HG03103 (cell line): ENCODE measurements around the gene UCHL5.
A peak's percentile ranks its signal among the peaks of the same experiment; 100 is the strongest.
"Not testable (repeated sequence)": the region's sequence is repeated elsewhere in the genome, so short reads cannot be mapped to it uniquely, and the experiment has no call there.

Experiments used
- ATAC-seq: cut with Tn5 transposase; IDR thresholded peaks from one replicate; pipeline ENCODE4 v1.9.1; 2021; ENCODE audit warnings: low read depth; ENCODE audit not compliant: unreplicated experiment

The UCHL5 gene

GRCh38 chr1:193014400-193014799 is 44.8 kb downstream of the UCHL5 start:
- ATAC-seq = no peak

GRCh38 chr1:193013707-193014106 is 45.5 kb downstream of the UCHL5 start:
- no peak for ATAC-seq

GRCh38 chr1:193013005-193013404 is 46.2 kb downstream of the UCHL5 start:
- ATAC-seq = no peak

- no peak for ATAC-seq
These were observed 47.8 kb downstream of the UCHL5 start for GRCh38 chr1:193011406-193011805.

- ATAC-seq = no peak
These were observed 49.7 kb downstream of the UCHL5 start for GRCh38 chr1:193009501-193009900.

GRCh38 chr1:193005785-193006184 is 53.4 kb downstream of the UCHL5 start:
- ATAC-seq = no peak

GRCh38 chr1:192998536-192998935 is 60.6 kb downstream of the UCHL5 start:
- no peak for ATAC-seq

- ATAC-seq = no peak
These were observed 65.0 kb downstream of the UCHL5 start for GRCh38 chr1:192994141-192994540.

- no peak for ATAC-seq
These were observed 65.6 kb downstream of the UCHL5 start for GRCh38 chr1:192993426-192994085.

- ATAC-seq = not testable (repeated sequence)
These were observed 72.3 kb downstream of the UCHL5 start for GRCh38 chr1:192986748-192987334.

- ATAC-seq = no peak
These were observed 72.9 kb downstream of the UCHL5 start for GRCh38 chr1:192986110-192986747.

GRCh38 chr1:192984080-192984479 is 75.1 kb downstream of the UCHL5 start:
- ATAC-seq = no peak

GRCh38 chr1:192983349-192983980 is 75.7 kb downstream of the UCHL5 start:
- ATAC-seq = peak; percentile 88

- ATAC-seq = no peak
These were observed 78.3 kb downstream of the UCHL5 start for GRCh38 chr1:192980856-192981255.

GRCh38 chr1:192980334-192980733 is 78.8 kb downstream of the UCHL5 start:
- not testable (repeated sequence) for ATAC-seq

GRCh38 chr1:192979542-192979941 is 79.6 kb downstream of the UCHL5 start:
- ATAC-seq = no peak

- ATAC-seq = no peak
These were observed 80.9 kb downstream of the UCHL5 start for GRCh38 chr1:192978195-192978710.

- ATAC-seq = no peak
These were observed 82.0 kb downstream of the UCHL5 start for GRCh38 chr1:192977089-192977706.

GRCh38 chr1:192976576-192976975 is 82.6 kb downstream of the UCHL5 start:
- ATAC-seq = no peak

- ATAC-seq = no peak
These were observed 84.5 kb downstream of the UCHL5 start for GRCh38 chr1:192974701-192975100.

GRCh38 chr1:192973988-192974387 is 85.2 kb downstream of the UCHL5 start:
- ATAC-seq = no peak
